ENCODE measurements around the gene ZNF662. TPM values are rescaled to one million over a fixed set of nuclear protein-coding genes. Genes with fewer than 3 reads are reported as not detected.

ZNF662 gene
- total RNA-seq, 3 donors from 2014 or later (not counting 1 experiment from before 2014, with no cell fraction given): 1.2 to 2.7 (median 1.7) TPM

DNA sequence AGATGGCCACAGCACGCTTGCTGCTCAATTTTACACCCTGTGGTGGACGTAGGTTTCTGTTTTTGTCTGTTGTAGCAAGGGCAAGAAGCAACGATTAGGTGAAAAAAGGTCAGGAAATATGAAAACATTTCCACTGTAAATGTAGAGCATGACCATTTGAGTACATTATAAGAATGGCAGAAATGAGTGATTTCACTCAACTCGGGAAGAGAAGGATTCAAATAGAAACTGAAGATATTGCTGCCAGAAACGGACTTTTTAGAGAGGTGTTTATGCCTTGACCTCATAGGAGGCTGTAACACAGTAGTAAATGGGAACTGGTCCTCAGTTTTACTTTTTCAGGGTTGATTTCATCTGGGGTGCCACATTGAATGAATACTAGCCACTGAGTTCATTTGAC is 40.1 kb downstream of the ZNF662 start:
- Histone ChIP-seq H3K27ac (ENCODE audit: low read length) (no peak overlapping the region), H3K4me1 (ENCODE audit: control insufficient read depth, insufficient read depth, low read length) (no peaks in the 10 kb centered on the region), H3K4me3 (ENCODE audit: low read length) (no peak overlapping the region), H3K36me3 (ENCODE audit: control insufficient read depth, insufficient read depth, low read length) (no peaks in the 10 kb centered on the region), H3K27me3 (ENCODE audit: control insufficient read depth, insufficient read depth, low read length) (no peaks in the 10 kb centered on the region), H3K9me3 (ENCODE audit: control insufficient read depth, insufficient read depth, low read length) (no peaks in the 10 kb centered on the region)
- intact Hi-C loops (cut with micrococcal nuclease): no loop called here
- 67% methylated on average over 5 of the region's 5 CpGs for WGBS (ENCODE audit: insufficient coverage)
- Mint-ChIP-seq H3K4me3 (no peak overlapping the region), H3K36me3 (no peaks in the 10 kb centered on the region), H3K4me1 (no peaks in the 10 kb centered on the region), H3K9me3 (no peaks in the 10 kb centered on the region), H3K27ac (no peak overlapping the region), H3K27me3 (ENCODE audit: low read depth in 2 of 2) (peaks cover 11 to 15% of the 10 kb centered on the region in 2 donors)
- no peak for TF ChIP-seq CTCF (IDR thresholded peaks at IDR 0.05)
- ATAC-seq (no peak), DNase-seq (no peak)

DNA sequence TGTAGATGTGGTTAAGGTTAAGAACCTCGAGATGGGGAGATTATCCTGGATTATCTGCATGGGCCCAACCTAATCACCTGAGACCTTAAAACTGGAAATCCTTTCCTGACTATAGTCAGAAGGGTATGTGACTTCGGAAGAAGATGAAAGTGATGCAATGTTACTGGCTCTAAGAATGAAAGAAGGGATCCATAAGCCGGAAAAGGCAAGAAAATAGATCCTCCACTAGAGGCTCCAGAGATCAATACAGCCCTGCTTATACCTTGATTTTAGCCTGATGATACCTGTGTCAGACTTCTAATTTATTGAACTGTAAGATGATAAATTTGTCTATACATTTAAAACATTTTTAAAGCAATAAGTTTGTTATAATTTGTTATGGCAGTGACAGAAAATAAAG is 51.6 kb downstream of the ZNF662 start:
- H3K36me3 Mint-ChIP-seq: no peaks in the 10 kb centered on the region
- Histone ChIP-seq H3K4me3 (ENCODE audit: low read length) (no peak overlapping the region), H3K27me3 (ENCODE audit: control insufficient read depth, insufficient read depth, low read length) (no peaks in the 10 kb centered on the region), H3K27ac (ENCODE audit: low read length) (no peak overlapping the region), H3K4me1 (ENCODE audit: control insufficient read depth, insufficient read depth, low read length) (no peaks in the 10 kb centered on the region), H3K9me3 (ENCODE audit: control insufficient read depth, insufficient read depth, low read length) (no peaks in the 10 kb centered on the region), H3K36me3 (ENCODE audit: control insufficient read depth, insufficient read depth, low read length) (no peaks in the 10 kb centered on the region)
- no peak for DNase-seq
- no peak overlapping the region for H3K4me3 Mint-ChIP-seq
- peaks cover 0 to 5% of the 10 kb centered on the region in 2 donors for H3K4me1 Mint-ChIP-seq
- no peak for ATAC-seq
- TF ChIP-seq CTCF (IDR thresholded peaks at IDR 0.05): no peak
- no peak overlapping the region for H3K27ac Mint-ChIP-seq
- 83% methylated on average over 2 of the region's 3 CpGs for WGBS (ENCODE audit: insufficient coverage)
- intact Hi-C loops (cut with micrococcal nuclease): no loop called here
- H3K9me3 Mint-ChIP-seq: no peaks in the 10 kb centered on the region
- H3K27me3 Mint-ChIP-seq (ENCODE audit: low read depth in 2 of 2): peaks cover 8 to 13% of the 10 kb centered on the region in 2 donors

- H3K4me3 ChIP-seq (ENCODE audit: low read length): no peak overlapping the region
Observed at GRCh38 chr3:42960282-42960681, 54.3 kb downstream of the ZNF662 start.

More at GRCh38 chr3:42960282-42960681, 54.3 kb downstream of the ZNF662 start:
- Mint-ChIP-seq H3K4me1 (peaks cover 0 to 5% of the 10 kb centered on the region in 2 donors), H3K4me3 (no peak overlapping the region), H3K27ac (no peak overlapping the region), H3K9me3 (no peaks in the 10 kb centered on the region), H3K36me3 (no peaks in the 10 kb centered on the region), H3K27me3 (ENCODE audit: low read depth in 2 of 2) (peaks cover 8 to 13% of the 10 kb centered on the region in 2 donors)
- Histone ChIP-seq H3K9me3 (ENCODE audit: control insufficient read depth, insufficient read depth, low read length) (no peaks in the 10 kb centered on the region), H3K36me3 (ENCODE audit: control insufficient read depth, insufficient read depth, low read length) (no peaks in the 10 kb centered on the region), H3K27me3 (ENCODE audit: control insufficient read depth, insufficient read depth, low read length) (no peaks in the 10 kb centered on the region), H3K27ac (ENCODE audit: low read length) (no peak overlapping the region), H3K4me1 (ENCODE audit: control insufficient read depth, insufficient read depth, low read length) (no peaks in the 10 kb centered on the region)
- intact Hi-C loops (cut with micrococcal nuclease): loop anchor here (5.0 kb wide), 2 partner anchors 127 to 677 kb away; no protein-coding TSS in a partner anchor
- ATAC-seq (no peak), DNase-seq (no peak)
- TF ChIP-seq CTCF (IDR thresholded peaks at IDR 0.05): no peak
- 81% methylated on average over 5 of the region's 5 CpGs for WGBS (ENCODE audit: insufficient coverage)
